Natural killer cell treated with Interleukin-12 subunit alpha and Interleukin-12 subunit beta and Interleukin-15 and Interleukin-18, amount 100 ng/mL, for 72 hours (primary cell): ENCODE measurements around the gene FOXN4. TPM values are rescaled to one million over a fixed set of nuclear protein-coding genes. Genes with fewer than 3 reads are reported as not detected.
A peak's percentile ranks its signal among the peaks of the same experiment; 100 is the strongest.
"Not testable (repeated sequence)": the region's sequence is repeated elsewhere in the genome, so short reads cannot be mapped to it uniquely, and the experiment has no call there.

Source experiments
- ATAC-seq, 2 donors: fragments of 150-1000 bp; cut with Tn5 transposase in 1 of 2; sonication (Bioruptor Pico), chemical (Tn5 transposase) in 1 of 2; 2 replicates each; pipeline ENCODE4 v1.10.0; 2021
- DNase-seq: peaks from one replicate; pipeline ENCODE4 v3.0.0; 2022; ENCODE audit warnings: low spot score
- H3K27ac Mint-ChIP-seq, 2 donors: 1 replicate in 1 of 2; 2 replicates in 1 of 2; pipeline ENCODE4 v1.8.0; 2022; ENCODE audit warnings: mixed read lengths in 2 of 2, mild to moderate bottlenecking in 1 of 2, moderate library complexity in 1 of 2
- H3K27me3 Mint-ChIP-seq, 2 donors: 1 replicate in 1 of 2; 2 replicates in 1 of 2; pipeline ENCODE4 v1.8.0; 2022; ENCODE audit warnings: mixed read lengths in 2 of 2
- H3K36me3 Mint-ChIP-seq: one replicate; pipeline ENCODE4 v1.8.0; 2022; ENCODE audit warnings: mixed read lengths
- H3K4me1 Mint-ChIP-seq, 2 donors: 1 replicate in 1 of 2; 2 replicates in 1 of 2; pipeline ENCODE4 v1.8.0; 2022; ENCODE audit warnings: low read depth in 2 of 2, mixed read lengths in 2 of 2, mild to moderate bottlenecking in 1 of 2
- H3K4me3 Mint-ChIP-seq: one replicate; pipeline ENCODE4 v1.8.0; 2022; ENCODE audit warnings: mixed read lengths
- H3K9me3 Mint-ChIP-seq: 2 replicates; pipeline ENCODE4 v1.8.0; 2022; ENCODE audit warnings: mixed read lengths
- total RNA-seq, 2 donors: library from RNA; stranded (reverse); gene quantifications; one replicate each; pipeline ENCODE4 v1.2.3, GENCODE V29; 2022

FOXN4 gene
- total RNA-seq, 2 donors from 2014 or later, result not detected

GRCh38 chr12:109329686-109330085 lies 20.6 kb upstream of the FOXN4 start:
- Mint-ChIP-seq H3K36me3 (no peaks in the 10 kb centered on the region), H3K4me3 (no peak overlapping the region), H3K4me1 (no peaks in the 10 kb centered on the region), H3K9me3 (no peaks in the 10 kb centered on the region), H3K27ac (no peak overlapping the region), H3K27me3 (peaks cover 9 to 11% of the 10 kb centered on the region in 2 donors)
- DNase-seq (no peak), ATAC-seq (no peak)

GRCh38 chr12:109329003-109329402 lies 19.9 kb upstream of the FOXN4 start:
- no peaks in the 10 kb centered on the region for H3K36me3 Mint-ChIP-seq
- H3K4me3 Mint-ChIP-seq, result no peak overlapping the region
- no peak for DNase-seq
- peaks cover 10 to 11% of the 10 kb centered on the region in 2 donors for H3K27me3 Mint-ChIP-seq
- no peaks in the 10 kb centered on the region for H3K9me3 Mint-ChIP-seq
- no peaks in the 10 kb centered on the region for H3K4me1 Mint-ChIP-seq
- H3K27ac Mint-ChIP-seq, result no peak overlapping the region
- no peak for ATAC-seq

GRCh38 chr12:109321294-109321693 lies 12.2 kb upstream of the FOXN4 start:
- not testable (repeated sequence) for H3K36me3 Mint-ChIP-seq, H3K4me1 Mint-ChIP-seq, DNase-seq, H3K9me3 Mint-ChIP-seq, ATAC-seq, H3K4me3 Mint-ChIP-seq, H3K27ac Mint-ChIP-seq
- peaks cover 23 to 36% of the 10 kb centered on the region in 2 donors for H3K27me3 Mint-ChIP-seq

DNA sequence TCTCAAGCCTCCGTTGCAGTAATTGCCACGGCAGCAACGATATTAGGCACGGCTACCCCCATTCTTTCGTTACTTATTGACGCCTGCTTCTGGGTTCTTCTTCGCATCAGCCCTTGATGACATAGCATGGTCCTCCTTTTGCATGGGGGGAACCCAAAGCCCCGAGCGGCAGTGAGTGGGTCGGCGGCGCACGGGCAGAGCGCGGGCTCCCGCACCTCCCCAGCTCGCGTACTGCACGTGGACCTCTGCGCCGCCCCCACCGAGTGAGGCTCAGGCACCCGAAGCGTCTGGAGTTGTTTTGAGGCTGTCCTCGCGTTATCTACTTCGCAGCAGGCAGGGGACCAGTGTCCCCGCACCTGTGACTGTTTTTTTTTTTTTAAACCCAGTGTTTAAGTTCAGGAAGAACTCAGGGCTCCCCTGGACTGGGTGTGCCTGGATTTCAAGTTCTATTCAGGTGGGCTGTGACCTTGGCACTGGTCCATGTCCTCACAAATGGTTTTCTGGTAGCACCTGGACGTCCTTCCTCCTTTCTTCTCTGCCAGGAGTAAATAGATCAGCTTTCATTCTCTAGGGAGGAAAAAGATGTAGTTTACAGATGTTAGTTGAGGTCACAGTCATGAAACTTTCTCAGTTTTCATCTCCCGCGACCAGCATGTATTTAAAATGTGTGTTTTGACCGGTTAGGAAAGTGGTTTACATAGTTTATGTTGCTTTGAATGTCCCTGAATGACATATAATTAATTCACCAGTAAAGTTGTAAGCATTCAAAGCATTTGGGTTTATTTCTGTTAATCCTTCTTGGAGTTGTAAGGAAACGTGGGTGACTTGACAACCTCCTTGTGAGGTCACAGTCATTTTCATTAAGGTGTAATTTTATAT lies 1.4 kb upstream of the FOXN4 start:
- Mint-ChIP-seq H3K4me3 (peak overlapping the region; percentile 83), H3K27ac (peak overlapping the region in 1 of 2 donors; percentile 27), H3K27me3 (peaks cover 48 to 77% of the 10 kb centered on the region in 2 donors), H3K36me3 (peaks cover 6% of the 10 kb centered on the region), H3K4me1 (peaks cover 6 to 7% of the 10 kb centered on the region in 2 donors), H3K9me3 (no peaks in the 10 kb centered on the region)
- DNase-seq (no peak), ATAC-seq (peak in 1 of 2 donors; percentile 29)

DNA sequence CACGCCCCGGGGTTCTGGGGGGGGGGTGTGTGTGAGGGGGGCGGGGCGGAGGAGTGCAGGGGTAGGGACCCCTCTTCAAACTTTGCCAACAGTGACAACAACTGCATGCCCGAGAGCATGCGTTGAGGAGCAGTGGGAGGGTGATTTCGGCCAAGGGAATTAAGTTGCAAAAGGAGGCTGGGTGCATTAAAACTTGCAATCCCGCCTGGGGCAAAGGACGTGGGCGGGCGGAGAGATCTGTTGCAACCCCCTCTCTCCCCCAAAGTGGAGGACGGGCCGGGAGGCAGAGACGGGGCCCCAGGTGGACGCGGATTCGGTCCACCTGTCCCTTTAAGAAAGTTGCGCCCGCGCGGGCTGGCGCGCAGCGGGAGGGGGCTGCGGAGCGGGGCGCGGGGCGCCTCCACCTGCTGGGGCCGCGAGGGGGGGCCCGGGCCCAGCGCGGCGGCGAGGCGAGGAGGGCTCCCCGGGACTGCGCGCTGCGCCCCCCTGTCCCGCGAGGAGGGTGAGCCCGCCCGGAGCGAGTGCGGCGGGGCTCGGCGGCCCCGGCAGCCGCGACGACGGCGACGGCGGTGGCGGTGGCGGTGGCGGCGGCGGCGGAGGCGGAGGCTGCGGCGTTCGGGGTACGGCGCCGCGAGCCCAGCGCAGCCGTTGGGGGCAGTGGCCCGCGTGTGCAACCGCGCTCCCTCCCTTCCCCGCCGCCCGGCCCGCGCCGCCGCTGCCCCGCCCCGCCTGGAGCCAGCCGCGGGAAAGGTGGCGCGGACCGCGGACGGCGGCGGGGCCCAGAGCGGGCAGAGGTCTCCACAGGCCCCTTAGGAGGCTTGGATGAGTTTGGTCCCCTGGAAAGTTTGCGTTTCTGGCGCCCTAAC lies 530 bp upstream of the FOXN4 start:
- DNase-seq, result no peak
- Mint-ChIP-seq H3K27me3 (peaks cover 49 to 69% of the 10 kb centered on the region in 2 donors), H3K36me3 (peaks cover 6% of the 10 kb centered on the region), H3K4me1 (peaks cover 6 to 7% of the 10 kb centered on the region in 2 donors), H3K4me3 (peak overlapping the region; percentile 83), H3K27ac (no peak overlapping the region), H3K9me3 (no peaks in the 10 kb centered on the region)
- peak in 1 of 2 donors; percentile 57 for ATAC-seq

DNA sequence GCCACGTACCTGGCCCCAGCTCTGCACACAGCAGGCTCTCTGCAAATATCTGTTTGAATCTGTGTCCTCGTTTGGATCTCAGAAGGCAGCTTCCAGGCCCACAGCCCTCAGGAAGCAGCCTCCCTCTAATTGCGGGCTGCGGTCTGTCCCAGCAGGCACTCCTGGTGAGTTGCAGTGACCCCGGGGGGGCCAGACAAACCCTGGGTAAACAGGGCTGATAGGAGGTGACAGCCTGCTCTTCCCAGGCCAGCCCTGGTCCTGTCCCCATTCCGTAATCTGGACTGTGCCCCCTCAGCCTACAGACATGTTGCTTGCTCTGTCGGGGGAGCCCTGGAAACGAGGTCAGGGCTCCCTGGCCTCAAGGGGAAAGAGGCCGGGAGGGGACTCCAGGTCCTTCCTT lies 2.0 kb downstream of the FOXN4 start:
- Mint-ChIP-seq H3K4me3 (no peak overlapping the region), H3K4me1 (peaks cover 6 to 7% of the 10 kb centered on the region in 2 donors), H3K27me3 (peaks cover 48 to 56% of the 10 kb centered on the region in 2 donors), H3K27ac (no peak overlapping the region), H3K36me3 (peaks cover 6% of the 10 kb centered on the region), H3K9me3 (no peaks in the 10 kb centered on the region)
- no peak for ATAC-seq
- no peak for DNase-seq

- Mint-ChIP-seq H3K4me1 (peaks cover 3 to 4% of the 10 kb centered on the region in 2 donors), H3K9me3 (no peaks in the 10 kb centered on the region), H3K27me3 (peaks cover 41 to 44% of the 10 kb centered on the region in 2 donors)
Observed at GRCh38 chr12:109305547-109305946, 3.5 kb downstream of the FOXN4 start.

DNA sequence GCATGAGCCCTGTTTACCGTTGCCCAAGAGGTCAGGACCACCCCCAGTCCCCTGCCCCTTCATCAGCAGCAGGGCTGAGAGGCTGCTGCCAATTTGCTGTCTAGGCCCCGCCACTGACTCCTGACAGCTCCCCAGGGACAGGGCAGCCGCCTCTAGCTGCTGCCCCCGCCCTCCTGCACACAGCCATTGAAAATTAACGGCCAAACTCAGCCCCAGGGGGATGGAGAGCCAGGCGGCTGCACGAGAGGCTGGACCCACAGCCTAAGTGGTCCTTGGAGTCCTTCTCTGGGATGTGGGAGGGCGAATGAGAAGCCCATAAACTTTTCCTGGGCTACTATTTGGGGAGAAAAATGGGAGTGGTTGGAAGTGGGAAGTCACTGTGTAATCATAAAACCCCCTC lies 4.6 kb downstream of the FOXN4 start:
- Mint-ChIP-seq H3K9me3 (no peaks in the 10 kb centered on the region), H3K27me3 (peaks cover 37 to 40% of the 10 kb centered on the region in 2 donors), H3K36me3 (no peaks in the 10 kb centered on the region), H3K27ac (no peak overlapping the region), H3K4me1 (no peaks in the 10 kb centered on the region), H3K4me3 (no peak overlapping the region)
- DNase-seq (no peak), ATAC-seq (no peak)

More at GRCh38 chr12:109305547-109305946, 3.5 kb downstream of the FOXN4 start:
- H3K27ac Mint-ChIP-seq, result no peak overlapping the region
- DNase-seq, result no peak
- ATAC-seq, result no peak
- peaks cover 2% of the 10 kb centered on the region for H3K36me3 Mint-ChIP-seq
- H3K4me3 Mint-ChIP-seq, result no peak overlapping the region

- ATAC-seq (no peak), DNase-seq (no peak)
- H3K9me3 Mint-ChIP-seq, result no peaks in the 10 kb centered on the region
- H3K36me3 Mint-ChIP-seq, result no peaks in the 10 kb centered on the region
- peaks cover 24 to 30% of the 10 kb centered on the region in 2 donors for H3K27me3 Mint-ChIP-seq
- no peak overlapping the region for H3K27ac Mint-ChIP-seq
- H3K4me1 Mint-ChIP-seq, result no peaks in the 10 kb centered on the region
- H3K4me3 Mint-ChIP-seq, result no peak overlapping the region
Observed at GRCh38 chr12:109302770-109303169, 6.3 kb downstream of the FOXN4 start.

DNA sequence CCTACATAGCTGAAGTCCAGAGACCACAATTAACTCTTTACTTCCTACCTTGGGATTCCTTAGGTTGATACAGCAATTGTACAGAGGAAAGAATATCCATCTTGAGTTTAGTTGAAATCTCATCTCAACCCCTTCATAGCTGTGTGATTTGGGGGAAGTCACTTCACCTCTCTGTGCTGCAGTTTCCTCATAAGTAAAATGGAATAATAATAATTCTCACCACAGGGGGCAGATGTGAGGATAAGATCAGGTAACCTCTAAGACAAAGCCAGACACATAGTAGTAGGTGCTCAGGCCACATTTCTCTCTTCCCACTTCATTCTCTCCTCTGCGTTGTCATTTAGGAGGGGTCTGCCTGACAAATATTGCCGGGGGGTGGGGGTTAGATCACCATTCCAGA lies 6.7 kb downstream of the FOXN4 start:
- H3K4me1 Mint-ChIP-seq, result no peaks in the 10 kb centered on the region
- no peak overlapping the region for H3K4me3 Mint-ChIP-seq
- DNase-seq (no peak), ATAC-seq (no peak)
- peaks cover 20 to 26% of the 10 kb centered on the region in 2 donors for H3K27me3 Mint-ChIP-seq
- H3K36me3 Mint-ChIP-seq, result no peaks in the 10 kb centered on the region
- no peak overlapping the region for H3K27ac Mint-ChIP-seq
- no peaks in the 10 kb centered on the region for H3K9me3 Mint-ChIP-seq

DNA sequence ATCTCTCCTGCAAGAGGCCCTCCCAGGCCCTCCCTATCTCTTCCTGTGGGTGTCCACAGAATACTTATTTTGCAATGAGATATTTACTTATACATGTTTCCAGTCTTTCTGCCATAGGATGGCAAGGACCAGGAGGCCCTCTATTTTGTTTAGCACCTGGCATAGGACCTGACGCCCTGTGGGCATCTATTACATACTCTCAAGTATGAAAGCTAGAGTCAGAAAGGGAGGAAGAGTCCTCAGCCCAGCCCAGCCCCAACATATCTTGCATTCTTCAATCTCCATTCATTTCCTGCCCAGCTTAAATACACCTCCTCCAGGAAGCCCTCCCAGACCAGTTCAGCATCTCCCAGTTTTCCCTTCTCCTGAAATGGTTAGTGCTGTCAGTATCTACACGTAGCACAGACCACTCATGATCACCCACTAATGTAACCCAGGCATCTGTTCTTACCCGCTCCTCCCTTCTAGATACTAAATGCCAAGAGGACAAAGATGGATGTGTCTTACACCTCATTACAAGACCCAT lies 7.4 kb downstream of the FOXN4 start:
- H3K27me3 Mint-ChIP-seq, result peaks cover 17 to 21% of the 10 kb centered on the region in 2 donors
- no peaks in the 10 kb centered on the region for H3K4me1 Mint-ChIP-seq
- no peak overlapping the region for H3K27ac Mint-ChIP-seq

GRCh38 chr12:109299849-109300248 lies 9.2 kb downstream of the FOXN4 start:
- H3K27me3 Mint-ChIP-seq, result peaks cover 13 to 16% of the 10 kb centered on the region in 2 donors
- no peak overlapping the region for H3K27ac Mint-ChIP-seq
- DNase-seq (no peak), ATAC-seq (no peak)
- no peak overlapping the region for H3K4me3 Mint-ChIP-seq
- H3K9me3 Mint-ChIP-seq, result no peaks in the 10 kb centered on the region
- no peaks in the 10 kb centered on the region for H3K4me1 Mint-ChIP-seq
- no peaks in the 10 kb centered on the region for H3K36me3 Mint-ChIP-seq

More for the DNA sequence above, 7.4 kb downstream of the FOXN4 start:
- Mint-ChIP-seq H3K36me3 (no peaks in the 10 kb centered on the region), H3K9me3 (no peaks in the 10 kb centered on the region), H3K4me3 (no peak overlapping the region)
- DNase-seq (no peak), ATAC-seq (no peak)

GRCh38 chr12:109296431-109296830 lies 12.7 kb downstream of the FOXN4 start:
- Mint-ChIP-seq H3K9me3 (no peaks in the 10 kb centered on the region), H3K4me1 (no peaks in the 10 kb centered on the region), H3K36me3 (no peaks in the 10 kb centered on the region), H3K27me3 (peaks cover 8 to 11% of the 10 kb centered on the region in 2 donors), H3K27ac (no peak overlapping the region), H3K4me3 (no peak overlapping the region)
- ATAC-seq, result peak in 1 of 2 donors; percentile 11
- no peak for DNase-seq
